Lower leg skin (tissue), 3 donors: ENCODE measurements around the gene PDK1.
"Not testable (repeated sequence)": the region's sequence is repeated elsewhere in the genome, so short reads cannot be mapped to it uniquely, and the experiment has no call there.

Experiments used
- POLR2A ChIP-seq, 2 donors: fragments of 450-650 bp; IDR thresholded peaks; one replicate each; pipeline ENCODE4 v1.6.1; 2016 to 2017; ENCODE audit warnings: antibody characterized with exemption in 2 of 2, mild to moderate bottlenecking in 1 of 2, moderate library complexity in 1 of 2
- TF ChIP-seq, protein P1 (sequence below), 3 donors: fragments of 450-650 bp; IDR thresholded peaks; one replicate each; pipeline ENCODE4 v1.5.1; 2016; ENCODE audit warnings: antibody characterized with exemption in 3 of 3, mild to moderate bottlenecking in 3 of 3, moderate library complexity in 2 of 3

DNA sequence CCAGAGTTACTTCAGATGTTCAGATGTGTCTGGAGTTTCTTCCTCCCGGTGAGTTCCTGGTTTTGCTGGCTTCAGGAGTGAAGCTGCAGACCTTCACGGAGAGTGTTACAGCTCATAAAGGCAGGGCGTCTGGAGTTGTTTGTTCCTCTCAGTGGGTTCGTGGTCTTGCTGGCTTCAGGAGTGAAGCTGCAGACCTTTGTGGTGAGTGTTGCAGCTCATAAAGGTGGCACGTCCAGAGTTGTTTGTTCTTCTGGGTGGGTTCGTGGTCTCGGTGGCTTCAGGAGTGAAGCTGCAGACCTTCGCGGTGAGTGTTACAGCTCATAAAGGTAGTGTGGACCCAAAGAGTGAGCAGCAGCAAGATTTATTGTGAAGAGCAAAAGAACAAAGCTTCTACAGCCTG lies 31.3 kb downstream of the PDK1 start:
- TF ChIP-seq, protein P1, sequence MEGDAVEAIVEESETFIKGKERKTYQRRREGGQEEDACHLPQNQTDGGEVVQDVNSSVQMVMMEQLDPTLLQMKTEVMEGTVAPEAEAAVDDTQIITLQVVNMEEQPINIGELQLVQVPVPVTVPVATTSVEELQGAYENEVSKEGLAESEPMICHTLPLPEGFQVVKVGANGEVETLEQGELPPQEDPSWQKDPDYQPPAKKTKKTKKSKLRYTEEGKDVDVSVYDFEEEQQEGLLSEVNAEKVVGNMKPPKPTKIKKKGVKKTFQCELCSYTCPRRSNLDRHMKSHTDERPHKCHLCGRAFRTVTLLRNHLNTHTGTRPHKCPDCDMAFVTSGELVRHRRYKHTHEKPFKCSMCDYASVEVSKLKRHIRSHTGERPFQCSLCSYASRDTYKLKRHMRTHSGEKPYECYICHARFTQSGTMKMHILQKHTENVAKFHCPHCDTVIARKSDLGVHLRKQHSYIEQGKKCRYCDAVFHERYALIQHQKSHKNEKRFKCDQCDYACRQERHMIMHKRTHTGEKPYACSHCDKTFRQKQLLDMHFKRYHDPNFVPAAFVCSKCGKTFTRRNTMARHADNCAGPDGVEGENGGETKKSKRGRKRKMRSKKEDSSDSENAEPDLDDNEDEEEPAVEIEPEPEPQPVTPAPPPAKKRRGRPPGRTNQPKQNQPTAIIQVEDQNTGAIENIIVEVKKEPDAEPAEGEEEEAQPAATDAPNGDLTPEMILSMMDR (IDR thresholded peaks at IDR 0.05) = not testable (repeated sequence)
- not testable (repeated sequence) for TF ChIP-seq POLR2A (IDR thresholded peaks at IDR 0.05)
